Embryonic facial prominence (tissue), 1 donor: ENCODE results near the gene LYZL1.
"Not testable (repeated sequence)": the region's sequence is repeated elsewhere in the genome, so short reads cannot be mapped to it uniquely, and the experiment has no call there.

Source experiments
- DNase-seq: peaks from one replicate; pipeline ENCODE4 v3.0.0-alpha.2; 2016; ENCODE audit errors: extremely low spot score

LYZL1 gene

GRCh38 chr10:29263506-29263905 lies 25.4 kb upstream of the LYZL1 start:
- no peak for DNase-seq

DNA sequence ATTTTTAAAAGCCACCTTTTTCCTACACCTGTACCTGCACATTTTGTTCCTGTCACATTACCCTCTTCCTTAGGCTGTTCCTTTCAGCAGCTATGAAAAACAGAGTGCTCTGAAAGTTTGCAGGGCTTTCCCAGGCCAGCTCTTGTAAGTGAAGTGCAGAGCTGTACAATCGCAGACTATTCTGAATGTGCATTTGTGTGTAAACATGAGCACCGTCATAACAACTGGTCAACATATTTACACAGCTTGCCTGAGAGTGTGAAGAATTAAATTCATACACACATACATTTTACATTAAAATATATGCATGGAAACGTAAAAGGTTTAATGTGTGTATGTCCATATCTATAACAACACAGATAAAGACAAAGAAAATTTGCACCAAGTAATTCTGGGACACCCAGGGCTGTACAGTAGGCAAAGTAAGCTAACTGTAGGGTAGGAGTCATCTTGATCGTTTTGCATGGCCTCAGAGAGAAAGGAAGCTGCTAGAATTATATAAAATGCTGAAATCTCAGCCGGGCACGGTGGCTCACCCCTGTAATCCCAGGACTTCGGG lies 23.6 kb upstream of the LYZL1 start:
- no peak for DNase-seq

- DNase-seq, result no peak
These were observed 22.2 kb upstream of the LYZL1 start for GRCh38 chr10:29266641-29267040.

GRCh38 chr10:29268011-29268410 lies 20.9 kb upstream of the LYZL1 start:
- DNase-seq, result no peak

- no peak for DNase-seq
These were observed 19.4 kb upstream of the LYZL1 start for GRCh38 chr10:29269486-29269885.

DNA sequence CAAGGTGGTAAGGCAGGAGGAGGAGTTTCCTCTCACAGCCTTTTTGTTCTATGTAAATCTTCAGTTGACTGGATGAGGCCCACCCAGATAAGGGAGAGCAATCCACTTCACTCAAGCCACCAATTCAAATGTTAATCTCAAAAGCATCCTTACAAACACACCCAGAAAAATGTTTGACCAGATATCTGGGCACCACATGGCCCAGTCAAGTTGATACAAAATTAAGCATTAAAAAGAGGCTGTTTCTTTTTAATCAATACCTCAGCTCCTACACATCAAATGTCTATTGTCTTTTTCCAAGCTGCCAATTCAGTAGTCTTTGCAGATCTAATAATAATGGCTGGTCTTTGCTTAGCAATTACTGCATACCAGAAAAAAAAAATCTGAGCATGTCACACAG lies 18.0 kb upstream of the LYZL1 start:
- no peak for DNase-seq

DNA sequence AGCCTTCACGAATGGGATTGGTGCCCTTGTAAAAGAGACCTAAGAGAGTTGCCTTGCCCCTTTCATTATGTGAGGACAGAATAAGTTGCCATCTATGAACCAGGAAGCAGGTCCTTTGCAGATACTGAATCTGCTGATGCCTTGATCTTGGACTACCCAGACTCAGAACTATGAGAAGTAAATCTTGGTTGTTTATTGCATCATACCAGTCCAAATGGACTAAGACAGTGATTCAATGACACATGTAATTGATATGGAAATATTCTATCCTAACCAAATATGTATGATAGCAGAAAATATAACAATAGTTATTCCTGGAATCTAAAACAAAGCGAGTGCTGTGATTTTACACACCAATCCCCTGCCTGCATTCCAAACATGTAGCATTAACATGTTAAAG lies 17.0 kb upstream of the LYZL1 start:
- no peak for DNase-seq

DNA sequence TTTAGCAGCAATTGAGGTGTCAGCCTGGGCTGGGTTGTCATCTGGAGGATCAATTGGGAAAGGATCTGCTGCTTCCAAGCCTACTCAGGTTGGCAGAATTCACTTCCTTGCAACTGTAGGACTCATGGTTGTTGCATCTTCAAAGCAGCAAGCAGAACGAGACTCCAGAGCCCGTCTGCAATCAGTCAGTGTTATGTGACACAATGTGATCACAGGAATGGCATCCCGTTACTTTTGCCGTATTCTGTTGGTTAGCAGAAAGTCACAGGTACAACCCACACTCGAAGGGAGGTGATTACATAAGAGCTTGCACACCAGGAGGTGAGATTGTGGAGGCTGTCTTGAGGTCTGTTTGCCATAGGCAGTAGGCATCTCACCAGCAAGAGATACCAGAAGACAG lies 15.4 kb upstream of the LYZL1 start:
- no peak for DNase-seq

- DNase-seq, result no peak
These were observed 12.5 kb upstream of the LYZL1 start for GRCh38 chr10:29276251-29276850.

GRCh38 chr10:29277296-29277695 lies 11.6 kb upstream of the LYZL1 start:
- DNase-seq, result no peak

DNA sequence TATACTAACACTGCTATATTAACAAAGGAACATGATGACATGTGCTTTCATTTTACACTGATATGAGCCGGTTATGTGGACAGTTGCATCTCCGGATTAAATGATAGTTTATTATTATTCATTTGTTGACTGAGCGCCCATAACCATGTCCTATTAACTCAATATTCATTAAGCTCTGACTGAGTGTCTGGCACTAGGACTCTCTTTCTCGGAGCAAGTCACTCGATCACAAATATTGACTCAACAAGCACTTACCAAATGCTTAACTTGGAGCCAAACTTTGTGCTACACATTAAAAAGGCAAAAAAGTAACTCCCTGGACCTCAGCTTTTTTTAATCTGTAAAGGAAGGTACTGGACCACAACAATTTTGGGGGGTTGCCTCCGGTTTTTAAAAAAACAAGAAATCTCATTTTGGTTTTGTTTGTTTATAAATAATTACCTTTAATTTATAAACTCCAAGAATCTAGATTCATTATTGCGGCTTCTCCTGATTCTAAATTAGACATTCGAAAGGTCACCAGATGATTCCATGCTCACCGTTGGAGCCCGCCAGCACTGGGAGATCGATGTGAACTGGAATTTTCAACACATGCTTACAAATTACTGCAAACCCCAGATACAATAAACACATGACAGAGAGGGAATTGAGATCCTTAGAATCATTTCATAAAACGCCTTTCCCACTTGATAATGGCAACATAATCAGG lies 8.9 kb upstream of the LYZL1 start:
- DNase-seq, result no peak

- no peak for DNase-seq
These were observed 8.4 kb upstream of the LYZL1 start for GRCh38 chr10:29280488-29280840.

DNA sequence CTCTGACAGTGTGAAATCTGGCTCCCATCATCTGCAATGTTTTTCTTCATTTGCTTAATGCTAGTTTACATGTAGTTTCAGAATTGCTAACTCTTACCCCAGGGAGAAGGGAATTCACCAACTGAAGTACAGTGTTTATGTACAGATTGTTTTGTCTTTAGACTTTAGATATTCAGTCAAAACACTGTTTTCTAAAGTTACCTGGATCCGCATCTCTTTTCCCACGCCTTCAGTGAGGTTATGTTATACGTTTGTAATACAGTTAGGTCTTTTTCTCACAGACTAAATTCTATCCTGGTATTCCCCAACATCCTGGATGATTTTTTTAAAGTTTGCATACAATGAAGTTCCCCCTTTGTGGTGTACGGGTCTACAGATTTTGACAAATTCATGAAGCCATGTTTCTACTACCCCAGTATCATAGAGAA lies 3.2 kb upstream of the LYZL1 start:
- DNase-seq, result no peak

DNA sequence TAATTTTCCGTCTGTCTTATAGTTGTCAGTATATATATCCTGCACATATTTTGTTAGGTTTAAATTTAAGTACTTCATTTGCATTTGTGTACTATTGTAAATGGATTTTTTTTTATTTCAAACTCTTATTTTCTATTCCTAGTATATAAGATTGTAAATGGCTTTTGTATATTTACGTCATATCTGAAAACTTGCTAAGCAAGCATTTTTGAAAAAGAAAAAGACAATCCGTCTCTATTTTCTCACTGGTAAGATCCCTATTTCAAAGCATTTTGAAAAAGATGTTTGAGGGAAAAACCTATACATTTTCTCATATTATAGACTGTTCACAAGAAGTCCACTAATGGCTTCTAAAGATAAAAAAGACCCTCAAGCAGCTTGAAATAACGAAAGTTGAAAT lies 1.2 kb upstream of the LYZL1 start:
- no peak for DNase-seq

- DNase-seq, result not testable (repeated sequence)
These were observed 2.7 kb downstream of the LYZL1 start for GRCh38 chr10:29291561-29291960.

- DNase-seq, result not testable (repeated sequence)
These were observed 3.5 kb downstream of the LYZL1 start for GRCh38 chr10:29292406-29292805.

- no peak for DNase-seq
These were observed 6.9 kb downstream of the LYZL1 start for GRCh38 chr10:29295813-29296212.

GRCh38 chr10:29297678-29298077 lies 8.8 kb downstream of the LYZL1 start:
- no peak for DNase-seq

DNA sequence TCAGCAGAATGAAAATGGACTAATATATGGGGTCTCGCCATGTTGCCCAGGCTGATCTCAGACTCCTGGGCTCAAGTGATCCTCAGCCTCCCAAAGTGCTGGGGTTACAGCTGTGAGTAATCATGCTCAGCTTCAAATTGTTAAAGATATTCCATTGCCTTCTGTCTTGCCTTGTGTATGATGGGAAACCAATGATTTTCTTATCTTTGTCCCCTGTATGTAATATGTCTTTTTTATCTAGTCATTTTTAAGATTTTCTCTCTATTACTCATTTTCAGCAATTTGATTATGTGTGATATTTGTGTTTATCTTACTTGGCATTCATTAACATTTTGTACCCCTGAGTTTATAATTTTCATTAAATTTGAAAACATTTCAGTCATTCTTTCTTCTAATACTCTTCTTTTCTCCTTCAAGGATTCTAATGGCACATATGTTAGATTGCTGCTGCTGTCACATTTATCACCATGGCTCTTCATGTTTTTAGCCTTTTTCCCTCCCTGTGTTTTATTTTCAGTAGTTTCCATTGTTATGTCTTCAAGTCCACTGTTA lies 12.6 kb downstream of the LYZL1 start:
- DNase-seq, result no peak

DNA sequence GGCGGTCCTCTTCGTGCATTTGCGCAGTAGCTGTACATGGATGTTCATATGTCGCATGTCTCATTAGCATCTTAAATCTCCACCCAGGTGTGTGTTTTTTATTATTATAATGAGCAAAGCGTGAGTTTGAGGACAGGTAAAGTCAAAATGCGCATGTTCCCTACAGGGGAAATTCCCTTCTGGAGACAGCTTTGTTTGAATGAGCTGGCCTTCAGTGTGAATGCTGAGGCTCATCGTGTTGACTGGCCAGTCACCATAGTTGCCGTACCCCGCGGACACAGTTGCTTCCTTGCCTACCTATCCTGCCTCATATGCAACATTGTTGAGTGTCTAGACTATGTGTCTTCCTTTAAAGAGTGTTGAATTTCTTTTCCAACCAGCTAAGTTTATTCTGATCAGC lies 13.6 kb downstream of the LYZL1 start:
- no peak for DNase-seq

DNA sequence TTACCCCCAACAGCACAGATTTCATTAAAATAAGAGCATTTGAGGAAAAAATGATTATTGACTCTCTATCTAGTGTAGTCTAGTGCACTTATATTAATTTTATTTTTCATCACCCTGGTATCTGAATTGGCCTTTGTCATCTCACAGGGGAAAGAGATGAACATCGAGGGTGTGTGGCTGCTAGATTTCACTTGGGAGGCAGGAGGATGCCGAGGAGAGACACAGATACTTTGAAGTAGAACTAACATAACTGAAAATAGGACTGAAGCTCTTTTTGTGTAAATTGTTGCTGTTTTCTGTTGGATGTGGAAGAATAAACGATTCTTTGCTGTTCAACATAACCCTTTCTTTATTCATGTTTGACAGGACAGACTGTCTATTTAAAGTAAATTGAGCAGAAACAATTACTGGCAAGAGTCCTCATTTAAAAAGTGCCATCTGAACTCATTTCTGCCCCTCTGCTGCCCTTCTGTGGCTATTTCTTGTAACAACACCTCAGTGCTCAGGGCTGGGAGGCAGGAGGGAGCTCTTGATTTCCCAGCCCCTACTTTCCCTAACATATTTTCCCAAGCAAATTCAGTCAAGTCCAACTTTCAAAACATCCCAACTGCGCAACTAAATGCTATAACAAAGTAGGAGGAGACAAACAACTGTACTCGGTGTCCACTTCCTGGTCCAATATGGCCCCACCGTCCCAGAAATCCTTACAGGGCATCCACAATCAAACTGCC lies 15.6 kb downstream of the LYZL1 start:
- DNase-seq, result peak; percentile 68

GRCh38 chr10:29304995-29305335 lies 16.1 kb downstream of the LYZL1 start:
- DNase-seq, result no peak

GRCh38 chr10:29306688-29307087 lies 17.8 kb downstream of the LYZL1 start:
- DNase-seq, result no peak
